Coronary artery (tissue), 2 donors: ENCODE data around the gene KIAA2012.
A peak's percentile ranks its signal among the peaks of the same experiment; 100 is the strongest.

ENCODE experiments used
- DNase-seq: peaks from one replicate; pipeline ENCODE4 v3.0.0-alpha.2; 2017; ENCODE audit warnings: low spot score
- H3K27ac ChIP-seq, 2 donors: fragments of 200-600 bp; sonication (generic); one replicate each; pipeline ENCODE4 v1.5.1; 2016 to 2019
- H3K4me3 ChIP-seq: fragments of 200-600 bp; sonication (generic); 2 replicates; pipeline ENCODE4 v1.5.1; 2016; ENCODE audit warnings: mild to moderate bottlenecking, moderate library complexity
- TF ChIP-seq, protein P1 (sequence below): fragments of 200-600 bp; sonication (generic); IDR thresholded peaks from one replicate; pipeline ENCODE4 v1.5.1; 2019; ENCODE audit warnings: antibody characterized with exemption

Gene KIAA2012

DNA sequence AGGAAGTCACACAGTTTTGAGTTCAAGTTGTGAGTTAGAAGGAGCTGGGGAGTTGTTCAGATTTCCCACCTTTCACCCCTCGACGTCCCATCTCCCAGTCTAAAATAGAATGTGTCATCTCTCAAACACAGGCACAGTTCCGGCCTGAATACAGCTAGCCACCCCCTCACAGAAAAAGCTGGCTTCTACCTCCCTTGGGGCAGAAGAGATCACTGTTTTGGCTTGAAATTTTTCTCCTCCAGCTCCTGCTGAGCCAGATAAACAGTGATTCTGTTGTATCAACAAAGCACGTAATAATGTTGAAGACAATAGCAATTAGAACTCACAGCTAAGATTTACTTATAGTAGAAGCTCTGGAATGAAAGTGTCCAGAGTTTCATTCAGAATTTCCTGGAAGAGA, 74.7 kb downstream of the KIAA2012 start:
- DNase-seq, result no peak
- Histone ChIP-seq H3K4me3 (no peak overlapping the region), H3K27ac (no peak overlapping the region)
- TF ChIP-seq, protein P1, sequence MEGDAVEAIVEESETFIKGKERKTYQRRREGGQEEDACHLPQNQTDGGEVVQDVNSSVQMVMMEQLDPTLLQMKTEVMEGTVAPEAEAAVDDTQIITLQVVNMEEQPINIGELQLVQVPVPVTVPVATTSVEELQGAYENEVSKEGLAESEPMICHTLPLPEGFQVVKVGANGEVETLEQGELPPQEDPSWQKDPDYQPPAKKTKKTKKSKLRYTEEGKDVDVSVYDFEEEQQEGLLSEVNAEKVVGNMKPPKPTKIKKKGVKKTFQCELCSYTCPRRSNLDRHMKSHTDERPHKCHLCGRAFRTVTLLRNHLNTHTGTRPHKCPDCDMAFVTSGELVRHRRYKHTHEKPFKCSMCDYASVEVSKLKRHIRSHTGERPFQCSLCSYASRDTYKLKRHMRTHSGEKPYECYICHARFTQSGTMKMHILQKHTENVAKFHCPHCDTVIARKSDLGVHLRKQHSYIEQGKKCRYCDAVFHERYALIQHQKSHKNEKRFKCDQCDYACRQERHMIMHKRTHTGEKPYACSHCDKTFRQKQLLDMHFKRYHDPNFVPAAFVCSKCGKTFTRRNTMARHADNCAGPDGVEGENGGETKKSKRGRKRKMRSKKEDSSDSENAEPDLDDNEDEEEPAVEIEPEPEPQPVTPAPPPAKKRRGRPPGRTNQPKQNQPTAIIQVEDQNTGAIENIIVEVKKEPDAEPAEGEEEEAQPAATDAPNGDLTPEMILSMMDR, result no peak

DNA sequence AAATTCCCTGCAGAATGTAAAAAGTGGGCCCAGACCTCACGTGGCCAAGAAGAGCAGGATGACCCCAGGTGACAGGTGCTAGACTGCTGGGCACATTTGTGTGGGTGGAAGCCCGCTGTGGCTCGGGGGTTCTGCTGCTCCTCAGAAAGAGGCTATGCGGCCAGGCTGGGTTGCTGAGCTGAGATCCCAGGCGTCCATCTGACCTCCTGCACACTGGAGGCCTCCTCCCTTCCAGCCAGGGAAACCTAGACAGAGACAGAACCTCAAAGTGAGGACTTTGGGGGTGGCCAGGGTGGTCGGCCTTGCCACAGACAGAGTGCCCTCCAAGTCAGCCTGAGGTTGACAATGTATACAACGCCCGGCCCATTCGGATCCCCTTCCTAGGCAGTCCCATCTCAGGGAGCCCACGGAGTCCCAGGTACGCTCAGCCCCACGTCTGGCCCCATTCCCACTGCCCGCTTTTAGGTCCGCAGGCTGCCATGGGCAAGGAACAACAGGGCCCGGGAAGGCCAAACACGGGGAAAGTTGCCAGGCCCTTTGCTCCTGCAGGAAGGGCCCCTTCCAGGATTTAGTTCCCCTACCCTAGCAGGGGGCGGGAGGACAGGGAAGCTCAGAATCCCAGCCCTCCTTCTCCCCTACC, 75.6 kb downstream of the KIAA2012 start:
- Histone ChIP-seq H3K27ac (peak overlapping the region in 1 of 2 donors; percentile 66), H3K4me3 (peak overlapping the region; percentile 6)
- TF ChIP-seq, protein P1, result no peak
- no peak for DNase-seq

DNA sequence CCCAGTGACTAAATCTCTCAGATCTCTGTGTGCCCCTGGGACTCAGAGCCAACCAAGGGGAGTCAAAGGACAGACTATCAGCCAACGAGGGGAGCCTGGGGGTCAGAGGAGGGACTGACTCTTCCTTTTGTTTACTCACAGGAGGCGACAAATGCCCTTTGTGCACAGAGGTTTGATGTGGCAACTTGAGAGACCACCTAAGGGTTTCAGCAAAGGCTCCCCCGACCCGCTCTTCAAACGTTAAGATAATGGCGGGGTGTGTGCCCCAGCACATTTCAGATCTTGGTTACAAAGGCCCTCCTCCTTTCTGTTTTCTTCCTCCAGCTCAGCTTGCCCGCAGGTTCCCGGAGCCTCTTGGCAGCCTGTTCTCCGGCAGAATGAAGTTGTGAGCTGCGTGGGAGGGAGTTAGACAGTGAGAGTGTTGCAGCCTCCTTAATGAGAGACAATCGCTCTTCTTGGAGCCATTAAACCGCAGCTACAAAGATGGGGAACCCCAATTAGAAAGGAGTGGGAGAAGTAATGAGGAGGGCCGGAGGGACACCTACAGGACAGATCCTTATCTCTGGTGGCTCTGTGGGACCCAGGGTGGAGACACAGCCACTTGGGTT, 76.2 kb downstream of the KIAA2012 start:
- no peak for DNase-seq

GRCh38 chr2:202149936-202150335, 76.9 kb downstream of the KIAA2012 start:
- Histone ChIP-seq H3K4me3 (no peak overlapping the region), H3K27ac (peak overlapping the region in 1 of 2 donors; percentile 66)
- TF ChIP-seq, protein P1, result no peak
- no peak for DNase-seq

More for the DNA sequence above, 76.2 kb downstream of the KIAA2012 start:
- Histone ChIP-seq H3K4me3 (peak overlapping the region; percentile 6), H3K27ac (peak overlapping the region in 1 of 2 donors; percentile 66)
- TF ChIP-seq, protein P1, result no peak

DNA sequence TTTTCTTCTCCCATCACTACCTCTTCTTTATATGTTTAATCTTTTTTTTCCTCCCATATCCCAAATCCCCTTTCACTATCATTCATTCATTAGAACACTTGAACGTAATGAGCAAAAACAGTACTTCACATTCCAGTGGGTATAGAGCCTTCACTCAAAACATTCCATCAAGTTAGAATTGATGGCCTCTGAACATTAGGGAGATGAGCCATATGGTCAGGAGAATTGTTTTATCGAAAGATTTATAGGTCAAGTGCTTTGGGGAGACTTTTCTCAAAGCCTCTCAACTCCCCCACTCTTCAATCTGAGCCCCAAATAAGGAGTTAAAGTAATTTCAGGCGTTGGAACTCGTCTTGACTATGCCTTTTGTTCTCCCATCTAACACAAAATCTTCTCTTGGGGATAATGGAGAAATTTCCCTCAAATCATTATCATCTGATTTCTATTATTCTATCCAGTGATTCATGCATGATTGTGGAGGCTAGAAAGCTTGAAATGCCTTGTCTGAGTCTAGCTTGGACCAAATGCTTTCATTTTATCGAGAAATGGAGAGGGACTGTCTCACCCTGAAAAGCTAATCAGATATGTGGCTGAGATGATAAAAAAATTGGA, 79.2 kb downstream of the KIAA2012 start:
- no peak for DNase-seq
- TF ChIP-seq, protein P1, result no peak
- Histone ChIP-seq H3K4me3 (no peak overlapping the region), H3K27ac (no peak overlapping the region)

GRCh38 chr2:202154613-202155012, 81.6 kb downstream of the KIAA2012 start:
- TF ChIP-seq, protein P1, result no peak
- Histone ChIP-seq H3K4me3 (no peak overlapping the region), H3K27ac (no peak overlapping the region)
- DNase-seq, result no peak
